Omental fat pad (tissue), 4 donors: ENCODE results near the gene FOXA1. TPM values are rescaled to one million over a fixed set of nuclear protein-coding genes. Genes with fewer than 3 reads are reported as not detected.
"Not testable (repeated sequence)": the region's sequence is repeated elsewhere in the genome, so short reads cannot be mapped to it uniquely, and the experiment has no call there.

Experiments
- ATAC-seq: fragments of 150-250 bp; one replicate; pipeline ENCODE4 v1.9.1; 2016; ENCODE audit warnings: mild to moderate bottlenecking, moderate library complexity; ENCODE audit not compliant: low FRiP score
- DNase-seq: peaks from one replicate; pipeline ENCODE4 v3.0.0-alpha.2; 2019; ENCODE audit warnings: low spot score
- total RNA-seq, 4 donors: library from RNA; depleted of rRNA; stranded (reverse); fragments of >200 nt; gene quantifications; one replicate each; pipeline ENCODE4 v1.1.0, GENCODE V29; 2016
- TF ChIP-seq, protein P1 (sequence below), 3 donors: fragments of 450-650 bp; IDR thresholded peaks; one replicate each; pipeline ENCODE4 v1.5.1; 2016 to 2017; ENCODE audit warnings: antibody characterized with exemption in 3 of 3, mild to moderate bottlenecking in 3 of 3, moderate library complexity in 2 of 3

The FOXA1 gene
- total RNA-seq, 4 donors from 2014 or later, result not detected

DNA sequence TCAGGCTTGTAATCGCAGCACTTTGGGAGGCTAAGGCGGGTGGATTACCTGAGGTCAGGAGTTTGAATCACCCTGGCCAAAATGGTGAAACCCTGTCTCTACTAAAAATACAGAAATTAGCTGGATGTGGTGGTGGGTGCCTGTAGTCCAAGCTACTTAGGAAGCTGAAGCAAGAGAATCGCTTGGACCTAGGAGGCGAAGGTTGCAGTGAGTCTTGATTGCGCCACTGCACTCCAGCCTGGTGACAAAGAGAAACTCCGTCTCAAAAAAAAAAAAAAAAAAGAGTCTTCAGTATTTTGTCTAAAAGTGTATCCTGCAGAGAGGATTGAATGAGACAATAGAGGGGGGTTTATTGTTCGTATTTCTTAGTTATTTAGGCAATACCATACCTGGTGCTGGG lies 25.3 kb downstream of the FOXA1 start:
- DNase-seq (no peak), ATAC-seq (no peak)
- TF ChIP-seq, protein P1, sequence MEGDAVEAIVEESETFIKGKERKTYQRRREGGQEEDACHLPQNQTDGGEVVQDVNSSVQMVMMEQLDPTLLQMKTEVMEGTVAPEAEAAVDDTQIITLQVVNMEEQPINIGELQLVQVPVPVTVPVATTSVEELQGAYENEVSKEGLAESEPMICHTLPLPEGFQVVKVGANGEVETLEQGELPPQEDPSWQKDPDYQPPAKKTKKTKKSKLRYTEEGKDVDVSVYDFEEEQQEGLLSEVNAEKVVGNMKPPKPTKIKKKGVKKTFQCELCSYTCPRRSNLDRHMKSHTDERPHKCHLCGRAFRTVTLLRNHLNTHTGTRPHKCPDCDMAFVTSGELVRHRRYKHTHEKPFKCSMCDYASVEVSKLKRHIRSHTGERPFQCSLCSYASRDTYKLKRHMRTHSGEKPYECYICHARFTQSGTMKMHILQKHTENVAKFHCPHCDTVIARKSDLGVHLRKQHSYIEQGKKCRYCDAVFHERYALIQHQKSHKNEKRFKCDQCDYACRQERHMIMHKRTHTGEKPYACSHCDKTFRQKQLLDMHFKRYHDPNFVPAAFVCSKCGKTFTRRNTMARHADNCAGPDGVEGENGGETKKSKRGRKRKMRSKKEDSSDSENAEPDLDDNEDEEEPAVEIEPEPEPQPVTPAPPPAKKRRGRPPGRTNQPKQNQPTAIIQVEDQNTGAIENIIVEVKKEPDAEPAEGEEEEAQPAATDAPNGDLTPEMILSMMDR (IDR thresholded peaks at IDR 0.05), result no peak

- DNase-seq (no peak), ATAC-seq (no peak)
- TF ChIP-seq, protein P1 (IDR thresholded peaks at IDR 0.05), result no peak
Observed at GRCh38 chr14:37566811-37567371, 28.2 kb downstream of the FOXA1 start.

DNA sequence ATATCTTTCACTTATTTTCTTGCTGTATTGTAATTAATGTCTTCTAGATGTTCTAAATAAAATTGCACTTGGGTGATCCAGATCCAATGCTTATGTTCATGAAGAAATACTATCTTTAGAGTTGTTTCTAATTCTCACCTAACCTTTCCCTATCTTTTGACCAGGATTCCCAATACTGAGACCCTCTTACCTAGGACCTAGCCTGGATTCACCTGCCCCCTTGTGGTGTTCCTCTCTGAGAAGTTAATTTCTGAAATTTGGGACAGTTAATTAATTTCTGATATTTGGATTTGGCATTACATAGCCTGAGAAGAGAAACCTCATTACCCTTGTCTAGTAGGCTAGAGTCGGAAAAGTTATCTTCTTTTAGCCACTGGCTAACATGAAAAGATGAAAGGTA lies 29.5 kb downstream of the FOXA1 start:
- DNase-seq (no peak), ATAC-seq (no peak)
- TF ChIP-seq, protein P1 (IDR thresholded peaks at IDR 0.05), result no peak

- DNase-seq (no peak), ATAC-seq (no peak)
- TF ChIP-seq, protein P1 (IDR thresholded peaks at IDR 0.05), result no peak
Observed at GRCh38 chr14:37563189-37563588, 31.9 kb downstream of the FOXA1 start.

DNA sequence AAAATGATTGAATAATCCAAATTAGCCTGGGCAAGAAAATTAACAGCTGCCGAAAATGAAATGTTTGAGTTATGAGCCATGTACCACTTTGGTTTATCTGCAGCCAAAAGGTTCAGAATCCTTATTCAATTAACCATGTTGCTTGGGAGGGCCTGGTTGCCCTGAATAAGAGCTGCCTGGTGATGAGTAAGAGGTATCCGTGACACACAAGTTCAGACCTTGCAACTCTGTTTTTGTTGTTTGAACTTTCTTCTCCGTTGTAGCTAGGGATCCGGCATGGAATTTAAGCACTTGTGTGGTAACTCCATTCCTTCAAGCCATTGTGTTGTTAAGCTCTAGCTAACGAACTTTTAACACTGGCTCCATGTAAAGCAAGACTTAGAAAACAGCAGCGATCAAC lies 35.7 kb downstream of the FOXA1 start:
- TF ChIP-seq, protein P1 (IDR thresholded peaks at IDR 0.05), result no peak
- ATAC-seq (no peak), DNase-seq (no peak)

DNA sequence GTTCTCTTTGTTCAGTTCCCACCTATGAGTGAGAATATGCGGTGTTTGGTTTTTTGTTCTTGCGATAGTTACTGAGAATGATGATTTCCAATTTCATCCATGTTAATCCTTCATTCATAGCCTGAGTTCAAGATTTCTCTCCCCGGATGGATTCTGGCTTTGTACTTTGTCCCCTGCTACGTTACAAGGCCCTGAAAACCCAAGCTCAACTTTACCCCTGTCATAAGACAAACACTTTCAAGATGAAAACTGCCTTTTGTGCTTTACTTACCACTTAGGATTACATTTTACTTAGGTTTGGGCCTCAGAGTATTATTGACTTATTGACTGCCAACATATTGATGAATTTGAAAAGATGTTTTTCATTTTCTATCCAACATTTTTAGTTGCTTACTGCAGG lies 36.3 kb downstream of the FOXA1 start:
- DNase-seq (no peak), ATAC-seq (no peak)
- TF ChIP-seq, protein P1 (IDR thresholded peaks at IDR 0.05), result no peak

DNA sequence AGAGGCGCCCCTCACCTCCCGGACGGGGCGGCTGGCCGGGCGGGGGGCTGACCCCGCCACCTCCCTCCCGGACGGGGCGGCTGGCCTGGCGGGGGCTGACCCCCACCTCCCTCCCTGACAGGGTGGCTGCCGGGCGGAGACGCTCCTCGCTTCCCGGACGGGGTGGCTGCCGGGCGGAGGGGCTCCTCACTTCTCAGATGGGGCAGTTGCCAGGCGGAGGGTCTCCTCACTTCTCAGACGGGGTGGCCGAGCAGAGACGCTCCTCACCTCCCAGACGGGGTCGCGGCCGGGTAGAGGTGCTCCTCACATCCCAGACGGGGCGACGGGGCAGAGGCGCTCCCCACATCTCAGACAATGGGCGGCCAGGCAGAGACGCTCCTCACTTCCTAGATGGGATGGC lies 39.5 kb downstream of the FOXA1 start:
- not testable (repeated sequence) for DNase-seq, ATAC-seq
